T-helper 2 cell (primary cell): Measurements from ENCODE around the gene LYPLA2.
A peak's percentile ranks its signal among the peaks of the same experiment; 100 is the strongest.
"Not testable (repeated sequence)": the region's sequence is repeated elsewhere in the genome, so short reads cannot be mapped to it uniquely, and the experiment has no call there.

ENCODE experiments used
- DNase-seq, 5 experiments: peaks; one replicate each; pipeline versions ENCODE4 v3.0.0 to v3.0.0-alpha.2; 2012 to 2022

Gene LYPLA2

GRCh38 chr1:23801338-23801748 is 10.4 kb downstream of the LYPLA2 start:
- DNase-seq = no peak

- no peak for DNase-seq
Measured at GRCh38 chr1:23801876-23802275, 10.9 kb downstream of the LYPLA2 start.

GRCh38 chr1:23802809-23803342 is 11.9 kb downstream of the LYPLA2 start:
- DNase-seq = not testable (repeated sequence)

GRCh38 chr1:23803674-23804073 is 12.7 kb downstream of the LYPLA2 start:
- no peak for DNase-seq

GRCh38 chr1:23804183-23804835 is 13.4 kb downstream of the LYPLA2 start:
- no peak for DNase-seq

GRCh38 chr1:23805025-23805424 is 14.1 kb downstream of the LYPLA2 start:
- no peak for DNase-seq

- no peak for DNase-seq
Measured at GRCh38 chr1:23806280-23806679, 15.3 kb downstream of the LYPLA2 start.

- no peak for DNase-seq
Measured at GRCh38 chr1:23807453-23807852, 16.5 kb downstream of the LYPLA2 start.

GRCh38 chr1:23809751-23810171 is 18.8 kb downstream of the LYPLA2 start:
- peak; percentile 51 to 85 (median 72) for DNase-seq

GRCh38 chr1:23810818-23811540 is 20.0 kb downstream of the LYPLA2 start:
- DNase-seq = peak in 4 of 5 experiments; percentile 30 to 63 (median 38)

- no peak for DNase-seq
Measured at GRCh38 chr1:23814016-23814415, 23.1 kb downstream of the LYPLA2 start.

- no peak for DNase-seq
Measured at GRCh38 chr1:23816361-23816760, 25.4 kb downstream of the LYPLA2 start.

- DNase-seq = no peak
Measured at GRCh38 chr1:23816906-23817305, 26.0 kb downstream of the LYPLA2 start.

GRCh38 chr1:23817633-23818032 is 26.7 kb downstream of the LYPLA2 start:
- DNase-seq = no peak

- no peak for DNase-seq
Measured at GRCh38 chr1:23823767-23824166, 32.8 kb downstream of the LYPLA2 start.

GRCh38 chr1:23824711-23825075 is 33.7 kb downstream of the LYPLA2 start:
- DNase-seq = no peak

- DNase-seq = peak; percentile 73 to 94 (median 78)
Measured at GRCh38 chr1:23825076-23825761, 34.3 kb downstream of the LYPLA2 start, which contains the start of gene HMGCL. HMGCL (minus strand) TSS chr1:23825429; CDS start chr1:23825415, 14 bp downstream.

- peak in 2 of 5 experiments; percentile 18 to 57 for DNase-seq
Measured at GRCh38 chr1:23825762-23826522, 35.0 kb downstream of the LYPLA2 start.

GRCh38 chr1:23826590-23826989 is 35.6 kb downstream of the LYPLA2 start:
- DNase-seq = not testable (repeated sequence)

GRCh38 chr1:23827717-23828116 is 36.8 kb downstream of the LYPLA2 start:
- no peak for DNase-seq

- DNase-seq = not testable (repeated sequence)
Measured at GRCh38 chr1:23834156-23834555, 43.2 kb downstream of the LYPLA2 start.

- peak in 1 of 5 experiments; percentile 14 for DNase-seq
Measured at GRCh38 chr1:23836037-23836436, 45.1 kb downstream of the LYPLA2 start.
